ENCODE data around the gene STARD7.

The STARD7 gene

DNA sequence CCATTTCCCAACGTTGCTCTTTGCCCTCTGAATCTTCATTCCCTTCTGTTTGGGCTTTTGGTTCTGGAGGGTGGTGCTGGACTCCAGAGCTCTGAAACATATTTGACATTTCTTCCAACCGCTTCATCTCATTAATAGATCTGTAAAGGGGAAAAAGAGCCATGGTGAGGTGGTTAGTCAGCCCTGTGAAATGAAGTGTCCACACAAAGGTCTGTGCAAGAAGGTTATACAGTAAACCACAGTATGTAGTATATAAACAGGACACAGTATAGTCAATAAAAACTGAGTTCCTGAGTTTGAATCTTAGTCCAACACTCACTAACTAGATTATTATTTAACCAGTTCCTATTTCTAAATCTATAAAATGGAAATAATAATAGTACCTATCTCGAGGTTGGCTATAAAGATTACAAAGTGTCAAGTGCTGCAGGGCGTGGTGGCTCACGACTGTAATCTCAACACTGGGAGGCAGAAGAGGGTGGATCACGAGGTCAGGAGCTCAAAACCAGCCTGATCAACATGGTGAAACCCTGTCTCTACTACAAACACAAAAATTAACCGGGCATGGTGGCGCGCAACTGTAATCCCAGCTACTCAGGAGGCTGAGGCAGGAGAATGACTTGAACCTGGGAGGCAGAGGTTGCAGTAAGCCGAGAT is 13.1 kb downstream of the STARD7 start:
- no peak for DNase-seq

DNA sequence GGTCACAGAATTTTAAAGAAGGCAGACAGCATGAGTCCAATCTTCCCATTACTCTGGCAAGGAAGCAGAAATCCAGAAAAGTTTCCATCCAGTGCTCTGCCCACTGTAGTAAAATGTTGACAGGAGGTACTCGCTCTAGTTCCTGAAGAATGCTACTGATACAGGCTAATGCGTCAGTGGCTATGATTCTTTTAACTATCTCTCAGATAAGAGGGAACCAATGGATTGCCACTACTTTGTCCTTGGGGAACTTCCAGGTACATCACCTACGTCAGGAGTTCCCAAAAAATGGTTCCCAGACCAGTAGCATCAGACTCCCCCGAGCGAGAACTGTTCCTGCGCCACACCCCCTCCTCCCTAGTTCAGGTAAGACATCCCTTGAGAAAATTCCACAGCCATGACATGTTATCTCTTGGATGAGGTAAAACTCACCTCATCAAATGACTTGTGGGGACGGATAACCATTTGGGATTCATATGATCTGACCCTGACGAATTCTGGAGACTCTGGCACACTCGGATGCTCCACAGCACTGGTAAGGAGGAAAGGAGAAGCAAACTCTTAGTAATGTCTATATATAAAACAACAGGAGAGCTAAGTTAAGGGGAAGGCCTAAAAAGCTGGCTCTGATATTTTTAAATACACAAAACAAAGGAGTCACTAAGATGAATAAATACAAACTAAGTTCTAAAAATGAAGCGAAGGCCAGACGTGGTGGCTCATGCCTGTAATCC is 16.5 kb downstream of the STARD7 start:
- DNase-seq, result no peak

DNA sequence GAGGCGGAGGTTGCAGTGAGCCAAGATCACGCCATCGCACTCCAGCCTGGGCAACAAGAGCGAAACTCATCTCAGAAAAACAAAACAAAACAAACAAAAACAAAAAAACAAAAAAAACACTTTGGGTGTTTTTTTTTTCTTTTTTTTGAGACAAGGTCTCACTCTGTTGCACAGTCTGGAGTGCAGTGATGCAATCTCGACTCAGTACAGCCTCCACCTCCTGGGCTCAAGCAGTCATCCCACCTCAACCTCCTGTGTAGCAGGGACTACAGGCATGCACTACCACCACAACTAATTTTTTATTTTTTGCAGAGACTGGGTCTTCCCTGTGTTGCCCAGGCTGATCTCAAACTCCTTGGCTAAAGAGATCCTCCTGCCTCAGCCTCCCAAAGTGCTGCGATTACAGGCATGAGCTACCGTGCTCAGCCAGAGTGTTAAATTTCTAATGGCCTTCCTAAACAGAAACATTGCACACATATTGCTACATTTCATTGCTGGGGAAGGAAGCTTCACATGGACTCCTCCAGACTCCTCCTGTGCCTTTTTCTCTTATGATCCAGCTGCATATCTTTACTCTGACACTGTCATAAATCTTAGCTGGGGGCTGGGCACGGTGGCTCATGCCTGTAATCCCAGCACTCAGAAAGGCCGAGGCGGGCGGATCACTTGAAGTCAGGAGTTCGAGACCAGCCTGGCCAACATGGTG is 19.7 kb downstream of the STARD7 start:
- DNase-seq, result no peak

- DNase-seq, result no peak
These were observed 22.1 kb downstream of the STARD7 start for GRCh38 chr2:96186562-96186961.

- no peak for DNase-seq
These were observed 23.1 kb downstream of the STARD7 start for GRCh38 chr2:96185516-96185915.

DNA sequence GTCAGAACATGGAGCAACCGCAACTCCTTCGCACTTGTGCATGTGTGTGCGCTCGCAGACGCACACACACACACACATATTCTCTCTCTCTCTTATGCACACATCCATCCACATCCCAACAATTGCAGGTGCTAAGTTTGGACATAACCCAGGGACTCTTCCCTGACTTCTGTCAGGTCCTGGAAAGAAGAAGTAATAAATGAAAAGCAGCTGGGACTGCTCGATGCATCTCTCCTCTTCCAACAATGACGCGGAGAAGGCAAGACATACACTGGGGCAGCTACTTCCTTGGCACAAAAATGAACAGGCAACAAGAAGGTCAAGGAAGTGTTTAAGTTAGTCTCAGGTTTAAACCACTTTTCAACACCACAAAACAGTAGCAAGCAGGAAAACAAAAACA is 23.6 kb downstream of the STARD7 start:
- no peak for DNase-seq

GRCh38 chr2:96184188-96184587 is 24.4 kb downstream of the STARD7 start:
- DNase-seq, result no peak

DNA sequence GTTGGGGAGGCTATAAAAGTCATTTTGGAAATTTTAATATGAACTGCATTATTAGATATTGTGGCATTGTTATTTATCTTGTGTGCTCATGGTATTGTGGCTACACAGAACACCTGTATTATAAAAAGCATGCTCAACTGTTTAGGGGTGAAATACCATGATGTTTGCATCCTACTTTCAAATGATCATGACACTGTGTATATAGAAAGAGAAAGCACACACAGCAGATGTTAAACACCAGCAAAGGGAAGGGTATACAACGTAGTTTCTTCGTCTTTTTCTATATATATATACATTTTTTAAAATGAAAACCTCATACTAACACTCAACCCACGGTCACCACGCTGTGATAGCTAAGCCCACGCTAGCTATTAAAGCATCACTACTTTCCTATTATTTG is 27.1 kb downstream of the STARD7 start:
- no peak for DNase-seq

DNA sequence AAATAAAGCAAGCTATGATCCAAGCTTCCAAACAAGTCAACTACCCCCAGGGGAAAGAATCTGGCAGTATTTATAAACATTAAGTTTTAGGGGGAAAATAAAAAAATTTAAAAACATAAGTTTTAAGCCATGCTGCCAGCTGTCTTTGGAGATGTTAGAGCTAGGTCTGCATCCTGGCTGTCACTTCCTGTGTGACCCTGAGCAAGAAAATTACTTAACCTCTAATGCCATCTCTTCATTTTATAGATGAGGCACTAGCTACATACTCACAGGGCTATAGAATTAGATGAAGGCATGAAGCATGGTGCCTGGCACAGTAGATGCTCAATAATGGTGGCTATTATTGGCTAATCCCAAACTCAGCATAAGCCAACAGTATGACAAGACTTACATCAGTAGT is 28.1 kb downstream of the STARD7 start:
- DNase-seq, result no peak

DNA sequence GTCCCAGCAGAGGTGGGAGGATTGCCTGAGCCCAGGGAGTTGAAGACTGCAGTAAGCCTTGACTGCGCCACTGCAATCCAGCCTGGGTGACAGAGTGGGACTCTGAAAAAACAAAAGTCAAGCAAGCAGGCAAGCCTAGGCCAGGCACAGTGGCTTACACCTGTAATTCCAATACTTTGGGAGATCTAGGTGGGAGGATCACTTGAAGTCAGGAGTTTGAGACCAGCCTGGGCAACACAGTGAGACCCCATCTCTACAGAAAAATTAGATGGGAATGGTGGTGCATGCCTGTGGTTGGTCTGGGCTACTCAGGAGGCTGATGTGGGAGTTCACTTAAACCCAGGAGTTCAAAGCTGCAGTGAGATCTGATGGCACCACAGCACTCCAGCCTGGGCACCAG is 28.6 kb downstream of the STARD7 start:
- DNase-seq, result no peak

GRCh38 chr2:96176661-96177060 is 32.0 kb downstream of the STARD7 start:
- DNase-seq, result no peak

- no peak for DNase-seq
These were observed 32.7 kb downstream of the STARD7 start for GRCh38 chr2:96175951-96176350.

GRCh38 chr2:96174251-96175144 is 34.1 kb downstream of the STARD7 start:
- peak; percentile 79 for DNase-seq

GRCh38 chr2:96171831-96172230 is 36.8 kb downstream of the STARD7 start:
- no peak for DNase-seq

- DNase-seq, result no peak
These were observed 38.0 kb downstream of the STARD7 start for GRCh38 chr2:96170626-96171025.

- DNase-seq, result no peak
These were observed 38.6 kb downstream of the STARD7 start for GRCh38 chr2:96169868-96170507.

DNA sequence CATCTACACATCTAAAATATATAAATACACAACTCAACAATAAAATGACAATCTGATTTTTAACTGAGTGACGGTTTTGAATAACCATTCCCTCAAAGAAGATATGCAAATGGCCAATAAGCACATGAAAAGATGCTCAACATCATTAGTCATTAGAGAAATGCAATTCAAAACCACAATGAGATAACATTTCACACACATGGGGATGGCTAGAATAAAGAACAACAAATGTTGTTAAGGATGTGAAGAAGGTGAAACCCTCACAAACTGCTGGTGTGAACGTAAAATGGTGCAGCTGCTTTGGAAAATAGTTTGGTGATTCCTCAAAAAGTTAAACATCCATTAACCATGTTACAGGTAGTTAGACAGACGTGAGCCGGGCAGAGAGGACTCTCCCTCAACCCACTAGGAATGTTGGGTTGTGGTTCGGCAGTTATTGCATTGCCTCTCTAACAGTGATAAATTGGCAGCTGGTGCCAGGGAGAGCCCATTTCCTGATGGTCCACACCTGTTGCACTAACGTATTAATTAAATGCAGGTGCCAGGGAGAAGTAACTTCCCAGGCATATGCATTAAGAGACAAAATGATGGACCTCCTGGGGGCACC is 41.1 kb downstream of the STARD7 start:
- peak; percentile 67 for DNase-seq

- DNase-seq, result no peak
These were observed 44.0 kb downstream of the STARD7 start for GRCh38 chr2:96164459-96165184.

GRCh38 chr2:96163768-96164429 is 44.7 kb downstream of the STARD7 start:
- no peak for DNase-seq

GRCh38 chr2:96163415-96163767 is 45.2 kb downstream of the STARD7 start:
- no peak for DNase-seq

DNA sequence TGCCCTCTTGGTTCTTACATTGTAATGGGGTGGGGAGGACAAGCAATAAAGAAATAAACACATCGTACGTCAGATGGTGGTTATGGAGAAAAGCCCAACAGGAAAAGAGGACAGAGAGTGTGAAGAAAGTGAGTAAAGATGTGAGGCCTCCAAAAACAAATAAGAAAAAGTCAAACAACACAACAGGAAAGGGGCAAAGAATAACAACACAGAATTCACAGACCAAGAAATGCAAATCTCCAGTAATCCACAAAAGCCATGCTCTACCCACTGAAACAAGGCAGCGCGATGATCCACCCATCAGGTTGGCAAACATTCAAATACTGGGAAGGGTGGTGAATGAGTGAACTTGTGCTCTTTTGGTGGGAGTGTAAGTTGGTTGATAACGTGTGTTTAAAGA is 46.7 kb downstream of the STARD7 start:
- no peak for DNase-seq

Measured in NCI-H69 (cell line).